HepG2 (cell line): ENCODE measurements around the gene HSD11B2. TPM values are rescaled to one million over a fixed set of nuclear protein-coding genes. Genes with fewer than 3 reads are reported as not detected.

Source experiments
- ATM ChIP-seq: fragments of 450-650 bp; IDR thresholded peaks from 2 replicates; pipeline ENCODE4 v1.7.1; 2017; ENCODE audit warnings: mild to moderate bottlenecking, borderline replicate concordance
- BATF2 ChIP-seq: sonication (generic); formaldehyde crosslinking; IDR thresholded peaks from 2 replicates; pipeline ENCODE4 v1.8.0; 2022; ENCODE audit warnings: mild to moderate bottlenecking, missing genetic modification reagents, moderate library complexity
- FOXO1 ChIP-seq: sonication (generic); formaldehyde crosslinking; IDR thresholded peaks from 2 replicates; pipeline ENCODE4 v1.4.0; 2020; ENCODE audit warnings: missing genetic modification reagents
- IKZF1 ChIP-seq: fragments of 450-650 bp; IDR thresholded peaks from 2 replicates; pipeline ENCODE4 v1.7.1; 2016
- KDM2A ChIP-seq: sonication (generic); formaldehyde crosslinking; IDR thresholded peaks from 2 replicates; pipeline ENCODE4 v1.4.0; 2020; ENCODE audit warnings: low read depth, missing genetic modification reagents, borderline replicate concordance
- KLF9 ChIP-seq: IDR thresholded peaks from 2 replicates; pipeline ENCODE4 v1.6.1; 2016; ENCODE audit warnings: low read depth
- NCOA2 ChIP-seq: sonication (generic); formaldehyde crosslinking; IDR thresholded peaks from 2 replicates; pipeline ENCODE4 v1.8.0; 2022; ENCODE audit warnings: inconsistent platforms
- NFRKB ChIP-seq: fragments of 450-650 bp; IDR thresholded peaks from 2 replicates; pipeline ENCODE4 v1.6.1; 2017
- NR2F6 ChIP-seq, 2 experiments: IDR thresholded peaks; 2 replicates each; pipeline ENCODE4 v1.6.1; 2016; ENCODE audit warnings: antibody characterized with exemption in 1 of 2, mild to moderate bottlenecking in 1 of 2
- PAX8 ChIP-seq: sonication (generic); formaldehyde crosslinking; IDR thresholded peaks from 2 replicates; pipeline ENCODE4 v1.8.0; 2022; ENCODE audit warnings: mild to moderate bottlenecking, missing genetic modification reagents, borderline replicate concordance
- PBX2 ChIP-seq: IDR thresholded peaks from 2 replicates; pipeline ENCODE4 v1.6.1; 2016; ENCODE audit warnings: control low read depth
- PBX3 ChIP-seq: sonication (generic); formaldehyde crosslinking; IDR thresholded peaks from 2 replicates; pipeline ENCODE4 v1.8.1; 2023; ENCODE audit warnings: missing genetic modification reagents, inconsistent platforms, borderline replicate concordance
- SIX1 ChIP-seq: sonication (generic); formaldehyde crosslinking; IDR thresholded peaks from 2 replicates; pipeline ENCODE4 v1.4.0; 2020; ENCODE audit warnings: missing genetic modification reagents, borderline replicate concordance
- ZBTB25 ChIP-seq: IDR thresholded peaks from 2 replicates; pipeline ENCODE4 v1.6.1; 2018; ENCODE audit warnings: missing genetic modification reagents
- ZFYVE20 ChIP-seq: sonication (generic); formaldehyde crosslinking; IDR thresholded peaks from 2 replicates; pipeline ENCODE4 v1.8.0; 2023; ENCODE audit warnings: low read depth, mild to moderate bottlenecking, moderate library complexity, missing genetic modification reagents, borderline replicate concordance
- ZNF251 ChIP-seq: sonication (generic); formaldehyde crosslinking; IDR thresholded peaks from 2 replicates; pipeline ENCODE4 v1.9.0; 2021; ENCODE audit warnings: mild to moderate bottlenecking, missing genetic modification reagents
- ZNF383 ChIP-seq: sonication (generic); formaldehyde crosslinking; IDR thresholded peaks from 2 replicates; pipeline ENCODE4 v1.4.0; 2020; ENCODE audit warnings: missing genetic modification reagents, mild to moderate bottlenecking, borderline replicate concordance
- ZNF646 ChIP-seq: sonication (generic); formaldehyde crosslinking; IDR thresholded peaks from 2 replicates; pipeline ENCODE4 v1.9.0; 2021; ENCODE audit warnings: mild to moderate bottlenecking, missing genetic modification reagents
- ZNF790 ChIP-seq: sonication (generic); formaldehyde crosslinking; IDR thresholded peaks from 2 replicates; pipeline ENCODE4 v1.8.0; 2022; ENCODE audit warnings: missing genetic modification reagents, mild to moderate bottlenecking, borderline replicate concordance
- polyA plus RNA-seq, 8 experiments: library from polyadenylated mRNA; depleted of rRNA in 3 of 8; stranded (reverse) in 7 of 8; unstranded in 1 of 8; fragments of >200 nt; fragmentation: Illumina TruSeq in 4 of 8; extraction: Trizol in 4 of 8; gene quantifications; 2 replicates each; pipeline versions ENCODE4 v1.2.1 to v1.2.3, GENCODE V29; 2011 to 2016; ENCODE audit warnings: low read depth in 4 of 8, missing spikeins in 1 of 8, mixed read lengths in 1 of 8; ENCODE audit not compliant: insufficient read depth in 1 of 8
- total RNA-seq, 5 experiments: library from RNA; depleted of rRNA; stranded (reverse); fragments of >200 nt; fragmentation: Illumina TruSeq; extraction: Trizol; gene quantifications; 2 replicates each; pipeline ENCODE4 v1.2.3, GENCODE V29; 2016; ENCODE audit warnings: low read depth in 1 of 5

Gene HSD11B2
- total and polyA plus RNA-seq, 2 of the 13 experiments (the other 11 are each of a cell fraction or from before 2014, with no cell fraction given): 8.9 to 13.6 TPM

- peak; percentile 58; the same call in 1 of the 2 replicates for TF ChIP-seq ZNF646 (CRISPR knock-in tag)
- TF ChIP-seq KDM2A (CRISPR knock-in tag): peak; percentile 67; the same call in 1 of the 2 replicates
- no peak for TF ChIP-seq ATM
- no peak for TF ChIP-seq IKZF1
- TF ChIP-seq PAX8 (CRISPR knock-in tag): peak; percentile 90; the same call in 1 of the 2 replicates
- TF ChIP-seq NFRKB: no peak
- TF ChIP-seq ZNF383 (CRISPR knock-in tag): 0 out of 2 replicates have a peak, but pooled peaks have one; percentile 65
- peak; percentile 95; the same call in 1 of the 2 replicates for TF ChIP-seq ZNF251 (CRISPR knock-in tag)
- peak; percentile 35; the same call in 1 of the 2 replicates for TF ChIP-seq ZBTB25 (CRISPR knock-in tag)
- 0 out of 2 replicates have a peak, but pooled peaks have one; percentile 33 for TF ChIP-seq BATF2 (CRISPR knock-in tag)
- peak; percentile 96; the same call in 1 of the 2 replicates for TF ChIP-seq ZNF790 (CRISPR knock-in tag)
- 0 out of 2 replicates have a peak, but pooled peaks have one; percentile 67 for TF ChIP-seq PBX3
- TF ChIP-seq NR2F6 (IDR thresholded peaks at IDR 0.05): no peak
- TF ChIP-seq NR2F6 (CRISPR knock-in tag; IDR thresholded peaks at IDR 0.05): peak; percentile 7; the same call in 1 of the 2 replicates
- no peak for TF ChIP-seq SIX1 (CRISPR knock-in tag)
- TF ChIP-seq NCOA2 (CRISPR knock-in tag): no peak
- no peak for TF ChIP-seq KLF9 (CRISPR knock-in tag)
- TF ChIP-seq PBX2 (CRISPR knock-in tag): no peak
- TF ChIP-seq FOXO1 (CRISPR knock-in tag): no peak
- TF ChIP-seq ZFYVE20 (CRISPR knock-in tag): peak; percentile 85
Observed at GRCh38 chr16:67430504-67430976, 381 bp upstream of the HSD11B2 start (continued).
